GM12874 (cell line): ENCODE results near the gene KCNN3.

Experiments used
- TF ChIP-seq, protein P1 (sequence below): IDR thresholded peaks from 2 replicates; pipeline ENCODE4 v1.5.1; 2011; ENCODE audit warnings: low read depth, mild to moderate bottlenecking, control low read depth, low read length, moderate library complexity; ENCODE audit not compliant: insufficient read depth

Gene KCNN3

GRCh38 chr1:154784924-154785531, 85.1 kb downstream of the KCNN3 start:
- TF ChIP-seq, protein P1, sequence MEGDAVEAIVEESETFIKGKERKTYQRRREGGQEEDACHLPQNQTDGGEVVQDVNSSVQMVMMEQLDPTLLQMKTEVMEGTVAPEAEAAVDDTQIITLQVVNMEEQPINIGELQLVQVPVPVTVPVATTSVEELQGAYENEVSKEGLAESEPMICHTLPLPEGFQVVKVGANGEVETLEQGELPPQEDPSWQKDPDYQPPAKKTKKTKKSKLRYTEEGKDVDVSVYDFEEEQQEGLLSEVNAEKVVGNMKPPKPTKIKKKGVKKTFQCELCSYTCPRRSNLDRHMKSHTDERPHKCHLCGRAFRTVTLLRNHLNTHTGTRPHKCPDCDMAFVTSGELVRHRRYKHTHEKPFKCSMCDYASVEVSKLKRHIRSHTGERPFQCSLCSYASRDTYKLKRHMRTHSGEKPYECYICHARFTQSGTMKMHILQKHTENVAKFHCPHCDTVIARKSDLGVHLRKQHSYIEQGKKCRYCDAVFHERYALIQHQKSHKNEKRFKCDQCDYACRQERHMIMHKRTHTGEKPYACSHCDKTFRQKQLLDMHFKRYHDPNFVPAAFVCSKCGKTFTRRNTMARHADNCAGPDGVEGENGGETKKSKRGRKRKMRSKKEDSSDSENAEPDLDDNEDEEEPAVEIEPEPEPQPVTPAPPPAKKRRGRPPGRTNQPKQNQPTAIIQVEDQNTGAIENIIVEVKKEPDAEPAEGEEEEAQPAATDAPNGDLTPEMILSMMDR, result no peak

DNA sequence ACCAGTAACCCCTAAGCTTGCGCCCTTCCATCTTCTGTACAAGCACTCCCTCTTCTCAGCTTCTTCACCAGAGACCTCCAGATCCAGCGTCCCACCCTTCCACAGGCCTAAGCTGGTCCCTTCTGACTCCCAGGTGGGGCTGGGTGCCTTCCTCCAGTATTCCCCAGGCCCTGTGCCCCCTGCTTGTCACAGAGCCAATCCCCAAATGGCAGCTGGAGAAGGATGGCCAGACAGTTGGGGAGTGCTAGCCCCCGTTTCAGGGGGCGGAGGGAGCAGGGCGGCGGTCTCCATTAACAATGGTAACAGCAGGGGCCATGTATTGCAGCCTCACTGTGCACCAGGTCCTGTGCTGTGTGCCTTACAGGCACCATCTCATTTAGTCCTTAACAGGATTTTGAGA, 85.7 kb downstream of the KCNN3 start:
- TF ChIP-seq, protein P1, result no peak

DNA sequence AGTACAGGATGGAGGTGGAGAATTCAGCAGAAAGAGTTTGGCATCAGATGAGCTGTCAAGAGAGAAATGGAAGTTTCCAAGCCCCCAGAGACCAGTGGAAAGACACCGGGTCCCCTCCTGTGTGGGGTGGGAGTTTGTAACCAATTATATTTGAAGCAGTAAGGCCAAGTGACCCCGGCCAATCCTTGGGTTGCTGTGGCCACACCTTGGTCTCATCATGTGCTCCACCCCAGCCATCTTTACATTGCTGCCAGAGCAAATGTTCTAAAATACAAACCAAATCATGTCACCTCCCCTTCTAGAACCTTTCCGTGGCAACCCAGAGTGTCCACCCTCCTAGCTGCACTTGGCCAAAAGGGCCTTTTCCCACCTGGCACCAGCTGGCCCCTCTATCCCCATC, 86.1 kb downstream of the KCNN3 start:
- TF ChIP-seq, protein P1, result no peak

- TF ChIP-seq, protein P1, result no peak
Measured at GRCh38 chr1:154780541-154780940, 89.5 kb downstream of the KCNN3 start.

DNA sequence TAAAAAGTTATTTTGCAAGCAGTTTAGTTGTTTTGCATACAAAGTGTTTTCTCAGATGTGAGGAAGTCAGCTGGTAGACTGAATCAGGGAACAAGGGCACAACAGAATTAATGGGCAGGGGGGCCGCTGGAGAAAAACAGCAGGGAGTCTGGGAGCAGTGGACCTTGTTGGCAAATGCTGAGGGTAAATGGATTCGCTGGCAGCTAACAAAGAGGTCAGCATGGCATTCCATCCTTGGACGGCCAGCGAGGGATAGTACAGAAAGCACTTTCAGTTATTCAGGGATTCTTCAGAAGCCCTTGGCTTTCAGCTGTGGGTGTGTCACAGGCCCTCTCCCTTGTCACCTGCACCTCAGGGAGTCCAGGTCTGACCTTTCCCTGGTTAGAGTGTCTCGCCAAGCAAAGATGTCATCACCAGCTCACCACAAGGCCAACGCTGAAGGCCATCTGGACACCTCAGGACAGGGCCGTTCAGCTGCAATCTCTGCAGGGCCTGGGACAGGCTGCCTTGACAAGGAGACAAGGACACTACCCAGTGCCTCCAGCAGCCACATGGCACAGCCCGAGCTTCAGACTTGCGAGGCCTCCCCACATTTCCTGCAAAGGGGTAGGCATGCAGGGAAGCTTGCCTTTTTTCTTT, 90.4 kb downstream of the KCNN3 start:
- TF ChIP-seq, protein P1, result no peak

- TF ChIP-seq, protein P1, result no peak
Measured at GRCh38 chr1:154778944-154779343, 91.1 kb downstream of the KCNN3 start.

DNA sequence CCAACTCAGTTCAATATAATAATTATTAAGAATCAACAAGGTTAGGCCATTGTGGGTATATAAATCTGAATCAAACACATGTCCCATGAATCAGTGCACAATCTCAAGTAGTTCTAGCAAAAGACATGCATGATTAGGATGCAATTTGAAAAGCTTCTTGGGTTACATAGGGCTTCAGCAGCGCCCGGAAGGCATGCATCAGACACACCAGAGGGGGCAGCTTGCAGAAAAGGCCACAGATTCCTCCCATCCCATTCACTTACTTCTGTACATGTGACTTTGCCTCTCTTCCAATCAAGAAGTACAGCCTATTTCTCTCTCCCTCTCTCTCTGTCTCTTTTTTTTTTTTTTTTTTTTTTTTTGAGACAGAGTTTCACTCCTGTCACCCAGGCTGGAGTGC, 91.8 kb downstream of the KCNN3 start:
- TF ChIP-seq, protein P1, result no peak

DNA sequence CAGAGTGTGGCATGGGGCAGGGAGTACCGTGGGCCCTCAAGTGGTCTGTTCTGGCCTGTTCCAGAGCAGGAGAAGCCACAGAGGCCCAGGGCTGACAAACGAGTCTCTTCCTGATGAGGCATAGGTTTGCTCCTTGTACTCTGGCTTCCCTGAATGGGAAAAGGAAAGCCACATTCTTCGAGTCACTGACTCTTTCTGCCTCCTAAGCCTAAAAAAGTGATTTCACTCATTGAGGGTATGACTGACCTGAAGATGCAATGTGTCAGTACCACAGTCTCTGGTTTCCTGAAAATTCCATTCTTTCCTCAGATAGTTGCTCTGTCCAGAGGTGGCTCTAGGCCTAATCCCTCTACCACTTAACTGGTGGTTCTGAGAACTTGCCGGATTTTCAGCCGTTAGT, 92.3 kb downstream of the KCNN3 start:
- TF ChIP-seq, protein P1, result no peak
